SK-N-SH (cell line): ENCODE data around the gene ENPP5. TPM values are rescaled to one million over a fixed set of nuclear protein-coding genes. Genes with fewer than 3 reads are reported as not detected.

ENCODE experiments used
- CTCF ChIA-PET: fragments of 300-600, 350-600 bp; formaldehyde crosslinking; extraction: SDS; loops from one replicate; lab custom pipeline; 2021; lab: Yijun Ruan, JAX
- POLR2A ChIA-PET: fragments of 350-600 bp; sonication (Branson Sonifier 250); formaldehyde crosslinking; extraction: SDS; loops from one replicate; lab custom pipeline; 2020; ENCODE audit warnings: antibody characterized with exemption, inconsistent platforms; lab: Yijun Ruan, JAX
- DNase-seq: peaks from one replicate; pipeline ENCODE4 v3.0.0; 2012
- H2AFZ ChIP-seq: fragments of 200-600 bp; sonication (generic); 2 replicates; pipeline ENCODE4 v1.8.1; 2016; ENCODE audit warnings: antibody characterized with exemption, mild to moderate bottlenecking, low read depth
- H3F3A ChIP-seq: fragments of 200-600 bp; sonication (generic); replicated peaks from 2 replicates; pipeline ENCODE3; 2016; ENCODE audit warnings: antibody characterized with exemption, mild to moderate bottlenecking; ENCODE audit not compliant: insufficient read depth
- H3K27ac ChIP-seq, 2 experiments: fragments of 200-500 bp in 1 of 2; fragments of 200-600 bp in 1 of 2; sonication (Bioruptor generic) in 1 of 2; sonication (generic), shearing (Covaris generic) in 1 of 2; 2 replicates each; pipeline versions ENCODE4 v1.5.1 to v1.6.1; 2014 to 2016; ENCODE audit warnings: low read depth in 2 of 2, inconsistent platforms in 1 of 2, low read length in 1 of 2, mild to moderate bottlenecking in 1 of 2, mixed read lengths in 1 of 2
- H3K27me3 ChIP-seq: fragments of 200-600 bp; sonication (generic), shearing (Covaris generic); 2 replicates; pipeline ENCODE4 v1.6.1; 2016; ENCODE audit warnings: mixed run types; ENCODE audit not compliant: insufficient read depth
- H3K36me3 ChIP-seq, 2 experiments: fragments of 200-500 bp in 1 of 2; fragments of 200-600 bp in 1 of 2; sonication (Bioruptor generic) in 1 of 2; sonication (generic) in 1 of 2; replicated peaks in 1 of 2; 2 replicates each; pipeline versions ENCODE3 to v1.5.1; 2014 to 2016; ENCODE audit warnings: low read length in 1 of 2, mild to moderate bottlenecking in 1 of 2; ENCODE audit not compliant: insufficient read depth in 2 of 2, control insufficient read depth in 1 of 2
- H3K4me1 ChIP-seq, 2 experiments: fragments of 200-500 bp in 1 of 2; fragments of 200-600 bp in 1 of 2; sonication (Bioruptor generic) in 1 of 2; sonication (generic), shearing (Covaris generic) in 1 of 2; 2 replicates each; pipeline versions ENCODE4 v1.5.1 to v1.6.1; 2014 to 2016; ENCODE audit warnings: low read depth in 1 of 2, low read length in 1 of 2, mixed run types in 1 of 2; ENCODE audit not compliant: insufficient read depth in 2 of 2, control insufficient read depth in 1 of 2
- H3K4me2 ChIP-seq: fragments of 200-600 bp; sonication (generic), shearing (Covaris generic); 2 replicates; pipeline ENCODE4 v1.6.1; 2017; ENCODE audit warnings: mixed run types
- H3K4me3 ChIP-seq, 2 experiments: fragments of 200-500 bp in 1 of 2; fragments of 200-600 bp in 1 of 2; sonication (Bioruptor generic) in 1 of 2; sonication (generic), shearing (Covaris generic) in 1 of 2; 2 replicates each; pipeline versions ENCODE4 v1.5.1 to v1.8.1; 2014 to 2016; ENCODE audit warnings: low read depth in 2 of 2, inconsistent platforms in 1 of 2, low read length in 1 of 2, mild to moderate bottlenecking in 1 of 2, mixed read lengths in 1 of 2, moderate library complexity in 1 of 2
- H3K79me2 ChIP-seq: fragments of 200-600 bp; sonication (generic); 2 replicates; pipeline ENCODE4 v1.8.1; 2017; ENCODE audit warnings: mild to moderate bottlenecking; ENCODE audit not compliant: insufficient read depth
- H3K9ac ChIP-seq: fragments of 200-600 bp; sonication (generic); 2 replicates; pipeline ENCODE4 v1.6.1; 2017; ENCODE audit warnings: mixed run types
- H3K9me2 ChIP-seq: fragments of 200-600 bp; sonication (generic); 2 replicates; pipeline ENCODE4 v1.6.1; 2017; ENCODE audit warnings: mixed run types
- H3K9me3 ChIP-seq: fragments of 200-600 bp; sonication (generic); 2 replicates; pipeline ENCODE4 v1.6.1; 2017; ENCODE audit warnings: mixed run types, mild to moderate bottlenecking, moderate library complexity
- H4K20me1 ChIP-seq: fragments of 200-600 bp; sonication (generic); 2 replicates; pipeline ENCODE4 v1.6.1; 2017; ENCODE audit warnings: mild to moderate bottlenecking, mixed run types; ENCODE audit not compliant: insufficient read depth
- CHD2 ChIP-seq: fragments of 150-350 bp; IDR thresholded peaks from 2 replicates; pipeline ENCODE4 v1.6.1; 2018; ENCODE audit warnings: low read length; ENCODE audit not compliant: partially characterized antibody
- CTCF ChIP-seq: fragments of 200-600 bp; sonication (generic); IDR thresholded peaks from 2 replicates; pipeline ENCODE4 v1.6.1; 2017; ENCODE audit warnings: antibody characterized with exemption, mild to moderate bottlenecking, moderate library complexity
- FOXJ3 ChIP-seq: sonication (generic); formaldehyde crosslinking; IDR thresholded peaks from 2 replicates; pipeline ENCODE4 v1.5.1; 2020; ENCODE audit warnings: mild to moderate bottlenecking, missing genetic modification reagents
- GABPA ChIP-seq: IDR thresholded peaks from 2 replicates; pipeline ENCODE4 v1.4.0; 2012; ENCODE audit warnings: low read depth, mild to moderate bottlenecking
- GATA2 ChIP-seq: sonication (generic); formaldehyde crosslinking; IDR thresholded peaks from 2 replicates; pipeline ENCODE4 v1.5.0; 2020; ENCODE audit warnings: mild to moderate bottlenecking, missing genetic modification reagents
- IRF3 ChIP-seq: fragments of 150-350 bp; IDR thresholded peaks from 2 replicates; pipeline ENCODE4 v1.6.1; 2016; ENCODE audit warnings: mild to moderate bottlenecking, low read depth, low read length
- JUND ChIP-seq: IDR thresholded peaks from 2 replicates; pipeline ENCODE4 v1.4.0; 2012
- MXI1 ChIP-seq: IDR thresholded peaks from 2 replicates; pipeline ENCODE4 v1.6.1; 2012; ENCODE audit warnings: mild to moderate bottlenecking, low read depth, low read length, improper control_type of control experiment
- NRF1 ChIP-seq: IDR thresholded peaks from 2 replicates; pipeline ENCODE4 v1.6.1; 2012; ENCODE audit warnings: low read depth, mild to moderate bottlenecking, low read length
- RAD21 ChIP-seq: IDR thresholded peaks from 2 replicates; pipeline ENCODE4 v1.6.1; 2012; ENCODE audit warnings: mild to moderate bottlenecking, low read length
- RFX5 ChIP-seq: IDR thresholded peaks from 2 replicates; pipeline ENCODE4 v1.6.1; 2012; ENCODE audit warnings: mild to moderate bottlenecking, improper control_type of control experiment, low read length
- SMC3 ChIP-seq: IDR thresholded peaks from 2 replicates; pipeline ENCODE4 v1.6.1; 2012; ENCODE audit warnings: low read depth, low read length, improper control_type of control experiment
- TEAD4 ChIP-seq: IDR thresholded peaks from 2 replicates; pipeline ENCODE4 v1.4.0; 2012; ENCODE audit warnings: mild to moderate bottlenecking, borderline replicate concordance; ENCODE audit not compliant: insufficient read depth
- USF1 ChIP-seq: IDR thresholded peaks from 2 replicates; pipeline ENCODE4 v1.4.0; 2012; ENCODE audit warnings: low read depth, borderline replicate concordance
- USF2 ChIP-seq: fragments of 150-350 bp; IDR thresholded peaks from 2 replicates; pipeline ENCODE4 v1.6.1; 2017; ENCODE audit warnings: antibody characterized with exemption, low read length, low read depth, borderline replicate concordance
- ZBTB33 ChIP-seq: IDR thresholded peaks from 2 replicates; pipeline ENCODE4 v1.4.0; 2012; ENCODE audit warnings: low read depth, borderline replicate concordance
- WGBS: methylation state at CpG from one replicate; pipeline ENCODE4 v1.1.6; 2017; ENCODE audit warnings: low lambda C conversion rate; 5-methylcytosine and 5-hydroxymethylcytosine counted together
- polyA plus RNA-seq, 3 experiments: library from polyadenylated mRNA; depleted of rRNA; stranded (reverse); fragments of >200 nt; gene quantifications; 2 replicates each; pipeline ENCODE4 v1.2.3, GENCODE V29; 2012

Gene ENPP5
- polyA plus RNA-seq, 1 of the 3 experiments (the other 2 are of a cell fraction): not detected

- no peaks in the 10 kb centered on the region for H3K4me1 ChIP-seq
- 21% methylated on average over 24 of the region's 29 CpGs for WGBS
- H2AFZ ChIP-seq: no peak overlapping the region
- H3K4me2 ChIP-seq: no peak overlapping the region
- no peaks in the 10 kb centered on the region for H3K27me3 ChIP-seq
- TF ChIP-seq GATA2 (CRISPR knock-in tag) (no peak), IRF3 (no peak), CTCF (no peak), CHD2 (no peak)
- H4K20me1 ChIP-seq: no peaks in the 10 kb centered on the region
- POLR2A ChIA-PET: no interaction called here
- no peak for DNase-seq
- H3K9ac ChIP-seq: no peak overlapping the region
- CTCF ChIA-PET: no interaction called here
- H3K27ac ChIP-seq: no peak overlapping the region
- H3K9me2 ChIP-seq: no peaks in the 10 kb centered on the region
- H3K36me3 ChIP-seq: no peaks in the 10 kb centered on the region
- no peak overlapping the region for H3K4me3 ChIP-seq
- H3K79me2 ChIP-seq: no peaks in the 10 kb centered on the region
- no peaks in the 10 kb centered on the region for H3F3A ChIP-seq
- no peaks in the 10 kb centered on the region for H3K9me3 ChIP-seq
Observed at GRCh38 chr6:46204880-46205650, 34.3 kb upstream of the ENPP5 start.

- Histone ChIP-seq H3K9me3 (no peaks in the 10 kb centered on the region), H3F3A (no peaks in the 10 kb centered on the region), H2AFZ (no peak overlapping the region), H3K4me2 (no peak overlapping the region), H3K9me2 (no peaks in the 10 kb centered on the region), H3K27me3 (no peaks in the 10 kb centered on the region), H3K4me3 (no peak overlapping the region), H3K27ac (no peak overlapping the region), H3K9ac (no peak overlapping the region), H4K20me1 (no peaks in the 10 kb centered on the region), H3K79me2 (no peaks in the 10 kb centered on the region), H3K4me1 (no peaks in the 10 kb centered on the region), H3K36me3 (no peaks in the 10 kb centered on the region)
- ChIA-PET CTCF (no interaction called here), POLR2A (no interaction called here)
- 0% methylated on average over 2 of the region's 2 CpGs for WGBS
- no peak for DNase-seq
- TF ChIP-seq MXI1 (no peak), TEAD4 (no peak), RAD21 (no peak), RFX5 (no peak), JUND (no peak), NRF1 (no peak), GABPA (no peak), FOXJ3 (CRISPR knock-in tag) (no peak), SMC3 (no peak), CTCF (no peak), USF2 (no peak), ZBTB33 (no peak), USF1 (no peak)
Observed at GRCh38 chr6:46203391-46204177, 32.8 kb upstream of the ENPP5 start.
